ENCODE results near the gene PIGP.

- TF ChIP-seq CTCF (IDR thresholded peaks at IDR 0.05; ENCODE audit: low read depth, low read length, poor library complexity, severe bottlenecking): no peak
- TF ChIP-seq EZH2phosphoT487 (IDR thresholded peaks at IDR 0.05; ENCODE audit: borderline replicate concordance, low read length): no peak
These were observed 28.2 kb downstream of the PIGP start for GRCh38 chr21:37044643-37045042.
